Measurements from ENCODE around the gene TMCC3. TPM values are rescaled to one million over a fixed set of nuclear protein-coding genes. Genes with fewer than 3 reads are reported as not detected.

The TMCC3 gene
- total and polyA plus RNA-seq, 9 of the 15 experiments (the other 6 are each of a cell fraction or from before 2014, with no cell fraction given): not detected

- TF ChIP-seq TAF15 (IDR thresholded peaks at IDR 0.05; ENCODE audit: low read depth, low read length) (no peak), ARHGAP35 (IDR thresholded peaks at IDR 0.05; ENCODE audit: partially characterized antibody) (no peak), DIDO1 (tag; IDR thresholded peaks at IDR 0.05; ENCODE audit: low read depth) (no peak; the same call in 1 of the 2 replicates), NFIC (IDR thresholded peaks at IDR 0.05) (peak; percentile 74), ZNF695 (CRISPR knock-in tag; IDR thresholded peaks at IDR 0.05) (no peak), MBD2 (IDR thresholded peaks at IDR 0.05; ENCODE audit: borderline replicate concordance, low read depth) (0 out of 2 replicates have a peak, but pooled peaks have one; percentile 36), CLOCK (CRISPR knock-in tag; IDR thresholded peaks at IDR 0.05; ENCODE audit: borderline replicate concordance) (no peak), MTA3 (IDR thresholded peaks at IDR 0.05; ENCODE audit: borderline replicate concordance) (peak; percentile 68), PCBP2 (IDR thresholded peaks at IDR 0.05; ENCODE audit: low read depth, low read length, poor library complexity, severe bottlenecking) (no peak), TFAM (CRISPR knock-in tag; conservative IDR thresholded peaks at IDR 0.05) (no peak)
- TF ChIP-seq, protein P1, sequence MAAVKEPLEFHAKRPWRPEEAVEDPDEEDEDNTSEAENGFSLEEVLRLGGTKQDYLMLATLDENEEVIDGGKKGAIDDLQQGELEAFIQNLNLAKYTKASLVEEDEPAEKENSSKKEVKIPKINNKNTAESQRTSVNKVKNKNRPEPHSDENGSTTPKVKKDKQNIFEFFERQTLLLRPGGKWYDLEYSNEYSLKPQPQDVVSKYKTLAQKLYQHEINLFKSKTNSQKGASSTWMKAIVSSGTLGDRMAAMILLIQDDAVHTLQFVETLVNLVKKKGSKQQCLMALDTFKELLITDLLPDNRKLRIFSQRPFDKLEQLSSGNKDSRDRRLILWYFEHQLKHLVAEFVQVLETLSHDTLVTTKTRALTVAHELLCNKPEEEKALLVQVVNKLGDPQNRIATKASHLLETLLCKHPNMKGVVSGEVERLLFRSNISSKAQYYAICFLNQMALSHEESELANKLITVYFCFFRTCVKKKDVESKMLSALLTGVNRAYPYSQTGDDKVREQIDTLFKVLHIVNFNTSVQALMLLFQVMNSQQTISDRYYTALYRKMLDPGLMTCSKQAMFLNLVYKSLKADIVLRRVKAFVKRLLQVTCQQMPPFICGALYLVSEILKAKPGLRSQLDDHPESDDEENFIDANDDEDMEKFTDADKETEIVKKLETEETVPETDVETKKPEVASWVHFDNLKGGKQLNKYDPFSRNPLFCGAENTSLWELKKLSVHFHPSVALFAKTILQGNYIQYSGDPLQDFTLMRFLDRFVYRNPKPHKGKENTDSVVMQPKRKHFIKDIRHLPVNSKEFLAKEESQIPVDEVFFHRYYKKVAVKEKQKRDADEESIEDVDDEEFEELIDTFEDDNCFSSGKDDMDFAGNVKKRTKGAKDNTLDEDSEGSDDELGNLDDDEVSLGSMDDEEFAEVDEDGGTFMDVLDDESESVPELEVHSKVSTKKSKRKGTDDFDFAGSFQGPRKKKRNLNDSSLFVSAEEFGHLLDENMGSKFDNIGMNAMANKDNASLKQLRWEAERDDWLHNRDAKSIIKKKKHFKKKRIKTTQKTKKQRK (IDR thresholded peaks at IDR 0.05; ENCODE audit: borderline replicate concordance, low read depth, low read length): no peak
- TF ChIP-seq, protein P2, sequence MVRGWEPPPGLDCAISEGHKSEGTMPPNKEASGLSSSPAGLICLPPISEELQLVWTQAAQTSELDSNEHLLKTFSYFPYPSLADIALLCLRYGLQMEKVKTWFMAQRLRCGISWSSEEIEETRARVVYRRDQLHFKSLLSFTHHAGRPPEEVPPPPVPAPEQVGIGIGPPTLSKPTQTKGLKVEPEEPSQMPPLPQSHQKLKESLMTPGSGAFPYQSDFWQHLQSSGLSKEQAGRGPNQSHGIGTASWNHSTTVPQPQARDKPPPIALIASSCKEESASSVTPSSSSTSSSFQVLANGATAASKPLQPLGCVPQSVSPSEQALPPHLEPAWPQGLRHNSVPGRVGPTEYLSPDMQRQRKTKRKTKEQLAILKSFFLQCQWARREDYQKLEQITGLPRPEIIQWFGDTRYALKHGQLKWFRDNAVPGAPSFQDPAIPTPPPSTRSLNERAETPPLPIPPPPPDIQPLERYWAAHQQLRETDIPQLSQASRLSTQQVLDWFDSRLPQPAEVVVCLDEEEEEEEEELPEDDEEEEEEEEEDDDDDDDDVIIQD (CRISPR knock-in tag; IDR thresholded peaks at IDR 0.05): no peak
- TF ChIP-seq, protein P3, sequence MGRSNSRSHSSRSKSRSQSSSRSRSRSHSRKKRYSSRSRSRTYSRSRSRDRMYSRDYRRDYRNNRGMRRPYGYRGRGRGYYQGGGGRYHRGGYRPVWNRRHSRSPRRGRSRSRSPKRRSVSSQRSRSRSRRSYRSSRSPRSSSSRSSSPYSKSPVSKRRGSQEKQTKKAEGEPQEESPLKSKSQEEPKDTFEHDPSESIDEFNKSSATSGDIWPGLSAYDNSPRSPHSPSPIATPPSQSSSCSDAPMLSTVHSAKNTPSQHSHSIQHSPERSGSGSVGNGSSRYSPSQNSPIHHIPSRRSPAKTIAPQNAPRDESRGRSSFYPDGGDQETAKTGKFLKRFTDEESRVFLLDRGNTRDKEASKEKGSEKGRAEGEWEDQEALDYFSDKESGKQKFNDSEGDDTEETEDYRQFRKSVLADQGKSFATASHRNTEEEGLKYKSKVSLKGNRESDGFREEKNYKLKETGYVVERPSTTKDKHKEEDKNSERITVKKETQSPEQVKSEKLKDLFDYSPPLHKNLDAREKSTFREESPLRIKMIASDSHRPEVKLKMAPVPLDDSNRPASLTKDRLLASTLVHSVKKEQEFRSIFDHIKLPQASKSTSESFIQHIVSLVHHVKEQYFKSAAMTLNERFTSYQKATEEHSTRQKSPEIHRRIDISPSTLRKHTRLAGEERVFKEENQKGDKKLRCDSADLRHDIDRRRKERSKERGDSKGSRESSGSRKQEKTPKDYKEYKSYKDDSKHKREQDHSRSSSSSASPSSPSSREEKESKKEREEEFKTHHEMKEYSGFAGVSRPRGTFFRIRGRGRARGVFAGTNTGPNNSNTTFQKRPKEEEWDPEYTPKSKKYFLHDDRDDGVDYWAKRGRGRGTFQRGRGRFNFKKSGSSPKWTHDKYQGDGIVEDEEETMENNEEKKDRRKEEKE (IDR thresholded peaks at IDR 0.05; ENCODE audit: borderline replicate concordance in 1 of 2, control insufficient read depth in 1 of 2, low read depth in 2 of 2, low read length in 1 of 2): no peak
- TF ChIP-seq, protein P4, sequence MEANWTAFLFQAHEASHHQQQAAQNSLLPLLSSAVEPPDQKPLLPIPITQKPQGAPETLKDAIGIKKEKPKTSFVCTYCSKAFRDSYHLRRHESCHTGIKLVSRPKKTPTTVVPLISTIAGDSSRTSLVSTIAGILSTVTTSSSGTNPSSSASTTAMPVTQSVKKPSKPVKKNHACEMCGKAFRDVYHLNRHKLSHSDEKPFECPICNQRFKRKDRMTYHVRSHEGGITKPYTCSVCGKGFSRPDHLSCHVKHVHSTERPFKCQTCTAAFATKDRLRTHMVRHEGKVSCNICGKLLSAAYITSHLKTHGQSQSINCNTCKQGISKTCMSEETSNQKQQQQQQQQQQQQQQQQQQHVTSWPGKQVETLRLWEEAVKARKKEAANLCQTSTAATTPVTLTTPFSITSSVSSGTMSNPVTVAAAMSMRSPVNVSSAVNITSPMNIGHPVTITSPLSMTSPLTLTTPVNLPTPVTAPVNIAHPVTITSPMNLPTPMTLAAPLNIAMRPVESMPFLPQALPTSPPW (CRISPR knock-in tag; IDR thresholded peaks at IDR 0.05): peak; percentile 51; the same call in 1 of the 2 replicates
These were observed 34.1 kb downstream of the TMCC3 start (continued) for GRCh38 chr12:94616203-94616729.

Measured in K562 (cell line).